ENCODE measurements around the gene SLC25A13.

SLC25A13 gene

GRCh38 chr7:96246919-96247318, 75.0 kb downstream of the SLC25A13 start:
- H3K4ac ChIP-seq (ENCODE audit: low read depth, low read length): no peak overlapping the region
- H3K27me3 ChIP-seq (ENCODE audit: insufficient read depth, low read length): no peaks in the 10 kb centered on the region
- H3K14ac ChIP-seq (ENCODE audit: low read length): no peak overlapping the region
- H2BK5ac ChIP-seq (ENCODE audit: low read depth, low read length, poor library complexity): no peak overlapping the region
- H3K79me2 ChIP-seq (ENCODE audit: control insufficient read depth, insufficient read depth, low read length, poor library complexity): no peaks in the 10 kb centered on the region
- H3K36me3 ChIP-seq (ENCODE audit: control insufficient read depth in 1 of 2, insufficient read depth in 2 of 2, low read length in 2 of 2): no peaks in the 10 kb centered on the region
- no peak overlapping the region for H3K18ac ChIP-seq (ENCODE audit: low read length)
- H3K23ac ChIP-seq (ENCODE audit: low read length): no peak overlapping the region
- H2BK120ac ChIP-seq (ENCODE audit: insufficient read depth, low read length, poor library complexity): no peak overlapping the region
- H3K4me3 ChIP-seq (ENCODE audit: low read depth, low read length): no peak overlapping the region
- H2BK12ac ChIP-seq (ENCODE audit: low read length): no peak overlapping the region
- H3K9me3 ChIP-seq (ENCODE audit: insufficient read depth, low read depth, low read length): no peaks in the 10 kb centered on the region
- H2AFZ ChIP-seq (ENCODE audit: insufficient read depth, low read length, poor library complexity): no peak overlapping the region
- no peak for DNase-seq
- H4K12ac ChIP-seq (ENCODE audit: low read depth, low read length): no peak overlapping the region
- H3K27ac ChIP-seq (ENCODE audit: low read depth, low read length): no peak overlapping the region
- no peaks in the 10 kb centered on the region for H3K79me1 ChIP-seq (ENCODE audit: low read length)
- no peak overlapping the region for H3K9ac ChIP-seq (ENCODE audit: low read length)
- no peak overlapping the region for H4K8ac ChIP-seq (ENCODE audit: low read depth, low read length)
- WGBS (ENCODE audit: extremely low coverage, insufficient coverage, insufficient read length): no CpG with 5 or more reads among the region's 3 CpGs
- peaks cover 0 to 4% of the 10 kb centered on the region in 2 experiments for H3K4me1 ChIP-seq (ENCODE audit: control insufficient read depth in 1 of 2, insufficient read depth in 2 of 2, low read length in 2 of 2)
- no peak overlapping the region for H2AK5ac ChIP-seq (ENCODE audit: low read length)
- H3K4me2 ChIP-seq (ENCODE audit: low read length): no peak overlapping the region
- no peak overlapping the region for H4K91ac ChIP-seq (ENCODE audit: low read depth, low read length)

- H4K91ac ChIP-seq (ENCODE audit: low read depth, low read length): no peak overlapping the region
- no peaks in the 10 kb centered on the region for H3K27me3 ChIP-seq (ENCODE audit: insufficient read depth, low read length)
- H2AK5ac ChIP-seq (ENCODE audit: low read length): no peak overlapping the region
- H2BK5ac ChIP-seq (ENCODE audit: low read depth, low read length, poor library complexity): no peak overlapping the region
- no peak overlapping the region for H4K8ac ChIP-seq (ENCODE audit: low read depth, low read length)
- H2AFZ ChIP-seq (ENCODE audit: insufficient read depth, low read length, poor library complexity): no peak overlapping the region
- no peak overlapping the region for H3K14ac ChIP-seq (ENCODE audit: low read length)
- H3K9ac ChIP-seq (ENCODE audit: low read length): no peak overlapping the region
- H3K18ac ChIP-seq (ENCODE audit: low read length): no peak overlapping the region
- no peaks in the 10 kb centered on the region for H3K79me2 ChIP-seq (ENCODE audit: control insufficient read depth, insufficient read depth, low read length, poor library complexity)
- no peak overlapping the region for H4K12ac ChIP-seq (ENCODE audit: low read depth, low read length)
- H2BK120ac ChIP-seq (ENCODE audit: insufficient read depth, low read length, poor library complexity): no peak overlapping the region
- H3K4me2 ChIP-seq (ENCODE audit: low read length): no peak overlapping the region
- no peak overlapping the region for H3K27ac ChIP-seq (ENCODE audit: low read depth, low read length)
- H3K4me3 ChIP-seq (ENCODE audit: low read depth, low read length): no peak overlapping the region
- H3K79me1 ChIP-seq (ENCODE audit: low read length): no peaks in the 10 kb centered on the region
- DNase-seq: no peak
- WGBS (ENCODE audit: extremely low coverage, insufficient coverage, insufficient read length): no CpG with 5 or more reads among the region's 2 CpGs
- H3K4me1 ChIP-seq (ENCODE audit: control insufficient read depth in 1 of 2, insufficient read depth in 2 of 2, low read length in 2 of 2): peaks cover 0 to 4% of the 10 kb centered on the region in 2 experiments
- no peak overlapping the region for H3K23ac ChIP-seq (ENCODE audit: low read length)
- H2BK12ac ChIP-seq (ENCODE audit: low read length): no peak overlapping the region
- no peaks in the 10 kb centered on the region for H3K36me3 ChIP-seq (ENCODE audit: control insufficient read depth in 1 of 2, insufficient read depth in 2 of 2, low read length in 2 of 2)
- H3K9me3 ChIP-seq (ENCODE audit: insufficient read depth, low read depth, low read length): no peaks in the 10 kb centered on the region
- H3K4ac ChIP-seq (ENCODE audit: low read depth, low read length): no peak overlapping the region
These were observed 77.0 kb downstream of the SLC25A13 start for GRCh38 chr7:96244992-96245292.

- H2BK120ac ChIP-seq (ENCODE audit: insufficient read depth, low read length, poor library complexity): no peak overlapping the region
- peaks cover 0 to 4% of the 10 kb centered on the region in 2 experiments for H3K4me1 ChIP-seq (ENCODE audit: control insufficient read depth in 1 of 2, insufficient read depth in 2 of 2, low read length in 2 of 2)
- H2AFZ ChIP-seq (ENCODE audit: insufficient read depth, low read length, poor library complexity): no peak overlapping the region
- no peaks in the 10 kb centered on the region for H3K79me1 ChIP-seq (ENCODE audit: low read length)
- no peaks in the 10 kb centered on the region for H3K9me3 ChIP-seq (ENCODE audit: insufficient read depth, low read depth, low read length)
- no peak overlapping the region for H4K91ac ChIP-seq (ENCODE audit: low read depth, low read length)
- H3K18ac ChIP-seq (ENCODE audit: low read length): no peak overlapping the region
- no peak for DNase-seq
- H2AK5ac ChIP-seq (ENCODE audit: low read length): no peak overlapping the region
- no peak overlapping the region for H2BK12ac ChIP-seq (ENCODE audit: low read length)
- no peak overlapping the region for H3K23ac ChIP-seq (ENCODE audit: low read length)
- WGBS (ENCODE audit: extremely low coverage, insufficient coverage, insufficient read length): no CpG with 5 or more reads among the region's 6 CpGs
- no peak overlapping the region for H3K9ac ChIP-seq (ENCODE audit: low read length)
- H3K4ac ChIP-seq (ENCODE audit: low read depth, low read length): no peak overlapping the region
- no peak overlapping the region for H3K4me2 ChIP-seq (ENCODE audit: low read length)
- no peaks in the 10 kb centered on the region for H3K36me3 ChIP-seq (ENCODE audit: control insufficient read depth in 1 of 2, insufficient read depth in 2 of 2, low read length in 2 of 2)
- H4K12ac ChIP-seq (ENCODE audit: low read depth, low read length): no peak overlapping the region
- H3K14ac ChIP-seq (ENCODE audit: low read length): no peak overlapping the region
- H3K27ac ChIP-seq (ENCODE audit: low read depth, low read length): no peak overlapping the region
- H2BK5ac ChIP-seq (ENCODE audit: low read depth, low read length, poor library complexity): no peak overlapping the region
- H3K4me3 ChIP-seq (ENCODE audit: low read depth, low read length): no peak overlapping the region
- H3K27me3 ChIP-seq (ENCODE audit: insufficient read depth, low read length): no peaks in the 10 kb centered on the region
- no peaks in the 10 kb centered on the region for H3K79me2 ChIP-seq (ENCODE audit: control insufficient read depth, insufficient read depth, low read length, poor library complexity)
- no peak overlapping the region for H4K8ac ChIP-seq (ENCODE audit: low read depth, low read length)
These were observed 77.5 kb downstream of the SLC25A13 start for GRCh38 chr7:96244244-96244991.

- Histone ChIP-seq H3K27ac (ENCODE audit: low read depth, low read length) (no peak overlapping the region), H2BK120ac (ENCODE audit: insufficient read depth, low read length, poor library complexity) (no peak overlapping the region), H3K27me3 (ENCODE audit: insufficient read depth, low read length) (no peaks in the 10 kb centered on the region), H3K79me2 (ENCODE audit: control insufficient read depth, insufficient read depth, low read length, poor library complexity) (no peaks in the 10 kb centered on the region), H3K18ac (ENCODE audit: low read length) (no peak overlapping the region), H2AK5ac (ENCODE audit: low read length) (no peak overlapping the region), H3K9me3 (ENCODE audit: insufficient read depth, low read depth, low read length) (no peaks in the 10 kb centered on the region), H3K9ac (ENCODE audit: low read length) (no peak overlapping the region), H3K79me1 (ENCODE audit: low read length) (no peaks in the 10 kb centered on the region), H2BK5ac (ENCODE audit: low read depth, low read length, poor library complexity) (no peak overlapping the region), H2BK12ac (ENCODE audit: low read length) (no peak overlapping the region), H3K4me1 (ENCODE audit: control insufficient read depth in 1 of 2, insufficient read depth in 2 of 2, low read length in 2 of 2) (peaks cover 0 to 4% of the 10 kb centered on the region in 2 experiments), H3K36me3 (ENCODE audit: control insufficient read depth in 1 of 2, insufficient read depth in 2 of 2, low read length in 2 of 2) (no peaks in the 10 kb centered on the region), H3K14ac (ENCODE audit: low read length) (no peak overlapping the region), H4K91ac (ENCODE audit: low read depth, low read length) (no peak overlapping the region), H3K4me3 (ENCODE audit: low read depth, low read length) (no peak overlapping the region), H3K4me2 (ENCODE audit: low read length) (no peak overlapping the region), H3K4ac (ENCODE audit: low read depth, low read length) (no peak overlapping the region), H3K23ac (ENCODE audit: low read length) (no peak overlapping the region), H4K12ac (ENCODE audit: low read depth, low read length) (no peak overlapping the region), H2AFZ (ENCODE audit: insufficient read depth, low read length, poor library complexity) (no peak overlapping the region), H4K8ac (ENCODE audit: low read depth, low read length) (no peak overlapping the region)
- no peak for DNase-seq
- WGBS (ENCODE audit: extremely low coverage, insufficient coverage, insufficient read length): no CpG with 5 or more reads among the region's 2 CpGs
These were observed 78.7 kb downstream of the SLC25A13 start for GRCh38 chr7:96243241-96243640.
